ENCODE data around the gene CEACAM7. TPM values are rescaled to one million over a fixed set of nuclear protein-coding genes. Genes with fewer than 3 reads are reported as not detected.
"Not testable (repeated sequence)": the region's sequence is repeated elsewhere in the genome, so short reads cannot be mapped to it uniquely, and the experiment has no call there.

Gene CEACAM7
- total RNA-seq, 4 donors from 2014 or later: 0.86 to 9.1 (median 4.6) TPM

DNA sequence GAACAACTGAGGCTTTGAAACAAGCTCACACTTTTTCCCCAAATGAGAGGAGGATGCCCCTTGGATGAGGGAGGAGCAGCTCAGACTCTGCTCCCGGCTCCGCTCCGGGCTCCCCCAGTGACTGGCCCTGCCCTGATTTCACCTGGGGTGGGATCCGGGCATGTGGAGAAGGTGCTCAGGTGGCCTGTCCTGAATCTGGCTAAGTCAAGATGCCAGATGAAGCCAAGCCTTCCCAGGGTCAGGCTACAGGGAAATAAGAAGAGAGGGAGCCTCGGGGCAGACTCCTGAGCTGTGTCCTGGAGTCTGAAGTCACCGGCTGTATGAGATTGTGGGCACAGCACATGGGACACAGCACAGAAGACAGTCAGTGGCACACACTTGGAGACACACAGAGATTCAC is 30.7 kb upstream of the CEACAM7 start:
- 74% methylated on average over 4 of the region's 6 CpGs for WGBS
- Histone ChIP-seq H3K27me3 (peaks cover 34% of the 10 kb centered on the region), H3K36me3 (no peaks in the 10 kb centered on the region), H3K4me3 (no peak overlapping the region), H3K9me3 (no peaks in the 10 kb centered on the region), H3K27ac (no peak overlapping the region), H3K4me1 (no peaks in the 10 kb centered on the region)
- TF ChIP-seq CTCF (IDR thresholded peaks at IDR 0.05) (no peak), POLR2AphosphoS5 (IDR thresholded peaks at IDR 0.05) (no peak), POLR2A (IDR thresholded peaks at IDR 0.05) (no peak), EP300 (IDR thresholded peaks at IDR 0.05) (no peak)
- DNase-seq (ENCODE audit: low spot score in 2 of 2): no peak

- Histone ChIP-seq H3K36me3 (no peaks in the 10 kb centered on the region), H3K9me3 (no peaks in the 10 kb centered on the region), H3K4me3 (no peak overlapping the region), H3K27ac (no peak overlapping the region), H3K27me3 (peaks cover 26% of the 10 kb centered on the region), H3K4me1 (no peaks in the 10 kb centered on the region)
- no peak for TF ChIP-seq EP300 (IDR thresholded peaks at IDR 0.05)
- 86% methylated on average over 5 of the region's 5 CpGs for WGBS
- DNase-seq (ENCODE audit: low spot score in 2 of 2): no peak
Measured at GRCh38 chr19:41714598-41714997, 26.5 kb upstream of the CEACAM7 start.

DNA sequence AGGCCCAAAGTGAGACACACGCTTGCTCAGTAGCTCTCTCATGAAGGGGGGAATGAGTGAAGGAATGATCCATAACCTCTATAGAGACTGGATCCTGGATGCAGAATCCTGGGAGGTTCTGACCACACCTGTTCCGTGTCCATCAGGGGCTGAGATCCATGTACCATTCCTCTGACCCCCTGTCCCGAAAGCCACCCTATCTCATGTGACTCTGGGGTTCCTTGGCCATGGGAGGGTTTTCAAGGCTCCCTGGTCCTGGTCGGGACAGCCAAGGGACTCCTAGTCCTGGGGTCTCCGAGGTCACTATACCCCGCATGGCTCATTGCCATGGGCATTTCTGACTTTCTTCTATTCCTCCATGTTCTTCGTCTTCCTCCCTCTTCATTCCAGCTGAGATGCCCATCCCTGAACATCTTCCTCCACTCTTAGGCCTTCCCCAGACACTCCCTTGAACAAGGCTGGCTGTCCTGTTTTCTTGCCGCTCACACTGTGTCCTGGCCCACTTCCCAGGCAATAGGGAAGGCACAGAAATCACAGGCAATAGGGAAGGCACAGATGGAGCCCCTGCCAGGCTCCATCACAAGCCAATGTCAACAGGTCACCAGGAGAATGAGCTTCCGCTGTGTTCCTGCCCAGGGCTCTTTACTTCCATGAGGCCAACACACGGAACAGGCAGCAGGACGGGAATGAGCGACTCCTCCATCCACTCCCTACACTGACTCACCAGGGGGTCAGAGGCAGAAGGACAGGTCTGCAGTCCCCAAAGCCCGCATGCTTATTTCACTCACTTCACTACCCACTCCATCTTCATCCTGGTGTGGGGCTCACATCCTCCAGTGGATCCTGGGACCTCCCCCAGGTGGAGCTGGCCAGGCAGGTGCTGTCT is 23.5 kb upstream of the CEACAM7 start:
- TF ChIP-seq POLR2AphosphoS5 (IDR thresholded peaks at IDR 0.05) (no peak), CTCF (IDR thresholded peaks at IDR 0.05) (no peak), EP300 (IDR thresholded peaks at IDR 0.05) (no peak), POLR2A (IDR thresholded peaks at IDR 0.05) (no peak)
- peak in 1 of 2 donors; percentile 58 for DNase-seq (ENCODE audit: low spot score in 2 of 2)
- H3K36me3 ChIP-seq: no peaks in the 10 kb centered on the region
- peaks cover 46% of the 10 kb centered on the region for H3K27me3 ChIP-seq
- no peaks in the 10 kb centered on the region for H3K9me3 ChIP-seq
- H3K27ac ChIP-seq: no peak overlapping the region
- H3K4me1 ChIP-seq: no peaks in the 10 kb centered on the region
- WGBS: 86% methylated on average over 10 of the region's 13 CpGs
- no peak overlapping the region for H3K4me3 ChIP-seq

DNA sequence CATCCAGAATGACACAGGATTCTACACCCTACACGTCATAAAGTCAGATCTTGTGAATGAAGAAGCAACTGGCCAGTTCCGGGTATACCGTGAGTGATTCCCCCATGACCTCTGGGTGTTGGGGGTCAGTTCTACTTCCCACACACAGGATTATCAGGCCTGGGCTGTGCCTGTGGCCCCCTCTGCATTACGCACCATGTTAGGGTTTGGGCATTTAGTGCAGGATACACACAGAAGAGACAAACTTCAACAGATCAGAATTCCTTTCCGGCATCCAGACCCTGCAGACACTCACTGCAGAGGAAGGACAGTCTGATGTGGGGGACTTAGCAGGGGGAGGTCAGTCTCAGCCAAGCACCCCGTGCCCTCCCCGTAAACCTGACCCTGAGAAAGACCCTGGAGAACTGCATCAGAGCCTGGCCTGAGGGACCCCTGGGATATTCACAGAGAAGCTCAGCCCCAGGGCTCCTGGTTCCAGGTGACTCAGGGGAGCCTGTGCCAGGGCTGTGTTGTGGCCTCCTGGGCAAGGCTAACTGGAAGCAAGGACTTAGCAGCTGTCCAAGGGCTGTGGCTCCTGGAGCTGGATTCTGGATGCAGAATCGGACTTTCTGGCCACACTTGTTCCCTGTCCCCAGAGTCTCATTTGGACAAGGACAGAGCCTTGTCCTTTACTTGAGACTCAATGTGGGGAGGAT is 22.0 kb upstream of the CEACAM7 start:
- Histone ChIP-seq H3K27ac (no peak overlapping the region), H3K27me3 (peaks cover 52% of the 10 kb centered on the region), H3K36me3 (no peaks in the 10 kb centered on the region), H3K4me1 (no peaks in the 10 kb centered on the region), H3K9me3 (no peaks in the 10 kb centered on the region), H3K4me3 (no peak overlapping the region)
- DNase-seq (ENCODE audit: low spot score in 2 of 2): peak in 1 of 2 donors; percentile 32
- WGBS: 96% methylated on average over 4 of the region's 8 CpGs
- TF ChIP-seq POLR2A (IDR thresholded peaks at IDR 0.05) (no peak), POLR2AphosphoS5 (IDR thresholded peaks at IDR 0.05) (no peak), EP300 (IDR thresholded peaks at IDR 0.05) (no peak), CTCF (IDR thresholded peaks at IDR 0.05) (no peak)

DNA sequence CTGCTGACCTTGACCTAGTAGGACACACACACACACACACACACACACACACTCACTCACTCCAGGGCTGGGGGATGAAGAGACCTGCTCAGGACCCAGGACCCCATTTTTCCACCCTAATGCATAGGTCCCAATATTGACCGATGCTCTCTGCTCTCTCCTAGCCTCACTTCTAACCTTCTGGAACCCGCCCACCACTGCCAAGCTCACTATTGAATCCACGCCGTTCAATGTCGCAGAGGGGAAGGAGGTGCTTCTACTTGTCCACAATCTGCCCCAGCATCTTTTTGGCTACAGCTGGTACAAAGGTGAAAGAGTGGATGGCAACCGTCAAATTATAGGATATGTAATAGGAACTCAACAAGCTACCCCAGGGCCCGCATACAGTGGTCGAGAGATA is 21.4 kb upstream of the CEACAM7 start:
- not testable (repeated sequence) for H3K4me3 ChIP-seq, H3K9me3 ChIP-seq, H3K27ac ChIP-seq, H3K4me1 ChIP-seq, H3K36me3 ChIP-seq
- H3K27me3 ChIP-seq: peaks cover 49% of the 10 kb centered on the region
- DNase-seq (ENCODE audit: low spot score in 2 of 2): peak in 1 of 2 donors; percentile 54
- WGBS: 90% methylated on average over 8 of the region's 8 CpGs

GRCh38 chr19:41708481-41708880 is 20.4 kb upstream of the CEACAM7 start, which contains the start of gene CEACAM5:
Gene CEACAM5, plus strand, starts transcription at chr19:41708626. Its CDS starts 106 bp downstream, at chr19:41708732.
- Histone ChIP-seq H3K36me3 (no peaks in the 10 kb centered on the region), H3K9me3 (no peaks in the 10 kb centered on the region), H3K4me3 (no peak within 1 kb of the TSS), H3K27me3 (peaks cover 58% of the 10 kb centered on the region), H3K27ac (no peak within 1 kb of the TSS), H3K4me1 (no peaks in the 10 kb centered on the region)
- peak in 1 of 2 donors; percentile 50 for DNase-seq (ENCODE audit: low spot score in 2 of 2)
- 36% methylated on average over 4 of the region's 4 CpGs for WGBS
- TF ChIP-seq POLR2A (IDR thresholded peaks at IDR 0.05): no peak
- TF ChIP-seq EP300 (IDR thresholded peaks at IDR 0.05): no peak
- no peak for TF ChIP-seq CTCF (IDR thresholded peaks at IDR 0.05)
- no peak for TF ChIP-seq POLR2AphosphoS5 (IDR thresholded peaks at IDR 0.05)
